SK-N-SH (cell line): ENCODE data around the gene LRRC3C. TPM values are rescaled to one million over a fixed set of nuclear protein-coding genes. Genes with fewer than 3 reads are reported as not detected.

Experiments used
- CTCF ChIA-PET: fragments of 300-600, 350-600 bp; formaldehyde crosslinking; extraction: SDS; loops from one replicate; lab custom pipeline; 2021; lab: Yijun Ruan, JAX
- POLR2A ChIA-PET: fragments of 350-600 bp; sonication (Branson Sonifier 250); formaldehyde crosslinking; extraction: SDS; loops from one replicate; lab custom pipeline; 2020; ENCODE audit warnings: antibody characterized with exemption, inconsistent platforms; lab: Yijun Ruan, JAX
- DNase-seq: peaks from one replicate; pipeline ENCODE4 v3.0.0; 2012
- H2AFZ ChIP-seq: fragments of 200-600 bp; sonication (generic); 2 replicates; pipeline ENCODE4 v1.8.1; 2016; ENCODE audit warnings: antibody characterized with exemption, mild to moderate bottlenecking, low read depth
- H3F3A ChIP-seq: fragments of 200-600 bp; sonication (generic); replicated peaks from 2 replicates; pipeline ENCODE3; 2016; ENCODE audit warnings: antibody characterized with exemption, mild to moderate bottlenecking; ENCODE audit not compliant: insufficient read depth
- H3K27ac ChIP-seq, 2 experiments: fragments of 200-500 bp in 1 of 2; fragments of 200-600 bp in 1 of 2; sonication (Bioruptor generic) in 1 of 2; sonication (generic), shearing (Covaris generic) in 1 of 2; 2 replicates each; pipeline versions ENCODE4 v1.5.1 to v1.6.1; 2014 to 2016; ENCODE audit warnings: low read depth in 2 of 2, inconsistent platforms in 1 of 2, low read length in 1 of 2, mild to moderate bottlenecking in 1 of 2, mixed read lengths in 1 of 2
- H3K27me3 ChIP-seq: fragments of 200-600 bp; sonication (generic), shearing (Covaris generic); 2 replicates; pipeline ENCODE4 v1.6.1; 2016; ENCODE audit warnings: mixed run types; ENCODE audit not compliant: insufficient read depth
- H3K36me3 ChIP-seq, 2 experiments: fragments of 200-500 bp in 1 of 2; fragments of 200-600 bp in 1 of 2; sonication (Bioruptor generic) in 1 of 2; sonication (generic) in 1 of 2; replicated peaks in 1 of 2; 2 replicates each; pipeline versions ENCODE3 to v1.5.1; 2014 to 2016; ENCODE audit warnings: low read length in 1 of 2, mild to moderate bottlenecking in 1 of 2; ENCODE audit not compliant: insufficient read depth in 2 of 2, control insufficient read depth in 1 of 2
- H3K4me1 ChIP-seq, 2 experiments: fragments of 200-500 bp in 1 of 2; fragments of 200-600 bp in 1 of 2; sonication (Bioruptor generic) in 1 of 2; sonication (generic), shearing (Covaris generic) in 1 of 2; 2 replicates each; pipeline versions ENCODE4 v1.5.1 to v1.6.1; 2014 to 2016; ENCODE audit warnings: low read depth in 1 of 2, low read length in 1 of 2, mixed run types in 1 of 2; ENCODE audit not compliant: insufficient read depth in 2 of 2, control insufficient read depth in 1 of 2
- H3K4me2 ChIP-seq: fragments of 200-600 bp; sonication (generic), shearing (Covaris generic); 2 replicates; pipeline ENCODE4 v1.6.1; 2017; ENCODE audit warnings: mixed run types
- H3K4me3 ChIP-seq, 2 experiments: fragments of 200-500 bp in 1 of 2; fragments of 200-600 bp in 1 of 2; sonication (Bioruptor generic) in 1 of 2; sonication (generic), shearing (Covaris generic) in 1 of 2; 2 replicates each; pipeline versions ENCODE4 v1.5.1 to v1.8.1; 2014 to 2016; ENCODE audit warnings: low read depth in 2 of 2, inconsistent platforms in 1 of 2, low read length in 1 of 2, mild to moderate bottlenecking in 1 of 2, mixed read lengths in 1 of 2, moderate library complexity in 1 of 2
- H3K79me2 ChIP-seq: fragments of 200-600 bp; sonication (generic); 2 replicates; pipeline ENCODE4 v1.8.1; 2017; ENCODE audit warnings: mild to moderate bottlenecking; ENCODE audit not compliant: insufficient read depth
- H3K9ac ChIP-seq: fragments of 200-600 bp; sonication (generic); 2 replicates; pipeline ENCODE4 v1.6.1; 2017; ENCODE audit warnings: mixed run types
- H3K9me2 ChIP-seq: fragments of 200-600 bp; sonication (generic); 2 replicates; pipeline ENCODE4 v1.6.1; 2017; ENCODE audit warnings: mixed run types
- H3K9me3 ChIP-seq: fragments of 200-600 bp; sonication (generic); 2 replicates; pipeline ENCODE4 v1.6.1; 2017; ENCODE audit warnings: mixed run types, mild to moderate bottlenecking, moderate library complexity
- H4K20me1 ChIP-seq: fragments of 200-600 bp; sonication (generic); 2 replicates; pipeline ENCODE4 v1.6.1; 2017; ENCODE audit warnings: mild to moderate bottlenecking, mixed run types; ENCODE audit not compliant: insufficient read depth
- CHD2 ChIP-seq: fragments of 150-350 bp; IDR thresholded peaks from 2 replicates; pipeline ENCODE4 v1.6.1; 2018; ENCODE audit warnings: low read length; ENCODE audit not compliant: partially characterized antibody
- FOSL2 ChIP-seq: IDR thresholded peaks from 2 replicates; pipeline ENCODE4 v1.4.0; 2012; ENCODE audit warnings: low read depth, mild to moderate bottlenecking, moderate library complexity, borderline replicate concordance
- FOXM1 ChIP-seq: IDR thresholded peaks from 2 replicates; pipeline ENCODE4 v1.4.0; 2012; ENCODE audit warnings: low read depth, mild to moderate bottlenecking
- GATA2 ChIP-seq: sonication (generic); formaldehyde crosslinking; IDR thresholded peaks from 2 replicates; pipeline ENCODE4 v1.5.0; 2020; ENCODE audit warnings: mild to moderate bottlenecking, missing genetic modification reagents
- MXI1 ChIP-seq: IDR thresholded peaks from 2 replicates; pipeline ENCODE4 v1.6.1; 2012; ENCODE audit warnings: mild to moderate bottlenecking, low read depth, low read length, improper control_type of control experiment
- NRF1 ChIP-seq: IDR thresholded peaks from 2 replicates; pipeline ENCODE4 v1.6.1; 2012; ENCODE audit warnings: low read depth, mild to moderate bottlenecking, low read length
- RAD21 ChIP-seq: IDR thresholded peaks from 2 replicates; pipeline ENCODE4 v1.6.1; 2012; ENCODE audit warnings: mild to moderate bottlenecking, low read length
- RCOR1 ChIP-seq: fragments of 150-350 bp; IDR thresholded peaks from 2 replicates; pipeline ENCODE4 v1.6.1; 2017; ENCODE audit warnings: antibody characterized with exemption, low read length
- REST ChIP-seq: IDR thresholded peaks from 2 replicates; pipeline ENCODE4 v1.6.1; 2012; ENCODE audit warnings: mild to moderate bottlenecking, low read depth, low read length, moderate library complexity
- TCF12 ChIP-seq: IDR thresholded peaks from 2 replicates; pipeline ENCODE4 v1.4.0; 2012
- TEAD4 ChIP-seq: IDR thresholded peaks from 2 replicates; pipeline ENCODE4 v1.4.0; 2012; ENCODE audit warnings: mild to moderate bottlenecking, borderline replicate concordance; ENCODE audit not compliant: insufficient read depth
- ZBTB33 ChIP-seq: IDR thresholded peaks from 2 replicates; pipeline ENCODE4 v1.4.0; 2012; ENCODE audit warnings: low read depth, borderline replicate concordance
- WGBS: methylation state at CpG from one replicate; pipeline ENCODE4 v1.1.6; 2017; ENCODE audit warnings: low lambda C conversion rate; 5-methylcytosine and 5-hydroxymethylcytosine counted together
- polyA plus RNA-seq, 3 experiments: library from polyadenylated mRNA; depleted of rRNA; stranded (reverse); fragments of >200 nt; gene quantifications; 2 replicates each; pipeline ENCODE4 v1.2.3, GENCODE V29; 2012

The LRRC3C gene
- polyA plus RNA-seq, 1 of the 3 experiments (the other 2 are of a cell fraction): not detected

DNA sequence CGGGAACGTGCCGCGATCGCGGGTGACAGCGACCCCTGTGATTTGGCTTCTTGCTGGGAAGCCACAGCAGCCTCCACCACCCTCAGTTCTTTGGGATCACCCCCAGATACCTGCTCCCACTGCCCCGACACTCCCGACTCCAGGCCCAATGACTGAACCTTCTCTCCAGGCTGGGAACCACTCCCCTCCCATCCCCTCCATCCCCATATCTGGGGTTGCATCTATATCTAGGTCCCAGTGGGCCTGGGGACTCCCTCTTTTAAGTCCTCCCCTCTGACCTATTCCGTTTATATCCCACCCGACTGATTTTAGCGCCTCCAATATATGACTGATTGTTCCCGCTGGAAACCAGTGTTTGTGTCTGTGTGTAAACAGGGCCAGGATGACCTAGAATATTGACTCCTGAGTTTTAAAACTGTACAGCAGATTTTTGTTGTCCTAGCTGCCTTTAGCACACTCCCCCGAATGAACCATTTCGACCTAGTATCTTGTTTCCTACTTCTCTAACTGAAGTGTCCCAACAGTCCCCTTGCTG, 53.7 kb downstream of the LRRC3C start:
- TF ChIP-seq CHD2 (no peak), TEAD4 (no peak), ZBTB33 (no peak), REST (no peak), MXI1 (no peak), TCF12 (no peak), GATA2 (CRISPR knock-in tag) (no peak), FOSL2 (no peak), FOXM1 (no peak), NRF1 (no peak), RAD21 (no peak), RCOR1 (no peak)
- H2AFZ ChIP-seq: no peak overlapping the region
- peaks cover 22% of the 10 kb centered on the region for H4K20me1 ChIP-seq
- peak overlapping the region; percentile 74 to 78 for H3K27ac ChIP-seq
- peak overlapping the region; percentile 97 for H3K9ac ChIP-seq
- CTCF ChIA-PET: interaction anchor here (0.6 to 5.5 kb wide), 24 partner anchors 8 to 251 kb away, joined by 3 to 56 read pairs (median 4); partner anchors contain the start of gene MIEN1
- no peaks in the 10 kb centered on the region for H3K9me3 ChIP-seq
- peaks cover 19 to 21% of the 10 kb centered on the region in 2 experiments for H3K36me3 ChIP-seq
- H3K4me2 ChIP-seq: peak overlapping the region; percentile 94
- peaks cover 8% of the 10 kb centered on the region in 2 experiments for H3K4me1 ChIP-seq
- peaks cover 14% of the 10 kb centered on the region for H3F3A ChIP-seq
- H3K9me2 ChIP-seq: no peaks in the 10 kb centered on the region
- H3K27me3 ChIP-seq: no peaks in the 10 kb centered on the region
- WGBS: 0% methylated on average over 9 of the region's 15 CpGs
- peaks cover 52% of the 10 kb centered on the region for H3K79me2 ChIP-seq
- H3K4me3 ChIP-seq: peak overlapping the region; percentile 80 to 89
- POLR2A ChIA-PET: interaction anchor here (0.9 to 1.5 kb wide), 4 partner anchors 27 to 132 kb away, joined by 3 to 7 read pairs (median 5); no protein-coding TSS in a partner anchor
- peak; percentile 55 for DNase-seq
